Body of pancreas (tissue), 4 donors: ENCODE data around the gene ZSCAN1. TPM values are rescaled to one million over a fixed set of nuclear protein-coding genes. Genes with fewer than 3 reads are reported as not detected.

Experiments used
- ATAC-seq: fragments of 150-250 bp; one replicate; pipeline ENCODE4 v1.9.1; 2016
- DNase-seq, 4 donors: peaks; one replicate each; pipeline ENCODE4 v3.0.0-alpha.2; 2019
- H3K27ac ChIP-seq, 4 donors: fragments of 200-600 bp; sonication (generic); 1 replicate in 3 of 4; 2 replicates in 1 of 4; pipeline versions ENCODE4 v1.5.1 to v1.6.1; 2016 to 2019; ENCODE audit warnings: mild to moderate bottlenecking in 1 of 4, mixed read lengths in 1 of 4, moderate library complexity in 1 of 4
- H3K27me3 ChIP-seq, 2 donors: fragments of 200-600 bp; sonication (generic); one replicate each; pipeline ENCODE4 v1.6.0; 2016; ENCODE audit warnings: mild to moderate bottlenecking in 1 of 2
- H3K36me3 ChIP-seq, 2 donors: fragments of 200-600 bp; sonication (generic); replicated peaks in 1 of 2; 2 replicates each; pipeline ENCODE4 v1.5.1; 2016; ENCODE audit warnings: low read depth in 2 of 2; ENCODE audit not compliant: insufficient read depth in 1 of 2
- H3K4me1 ChIP-seq: fragments of 200-600 bp; sonication (generic); one replicate; pipeline ENCODE4 v1.6.0; 2016
- H3K4me3 ChIP-seq, 2 donors: fragments of 200-600 bp; sonication (generic); 1 replicate in 1 of 2; 2 replicates in 1 of 2; pipeline ENCODE4 v1.5.1; 2016 to 2019
- H3K9me3 ChIP-seq, 3 donors: fragments of 200-600 bp; sonication (generic); 1 replicate in 2 of 3; 2 replicates in 1 of 3; pipeline ENCODE4 v1.5.1; 2016
- CTCF ChIP-seq, 7 experiments: fragments of 450-650 bp in 4 of 7; fragments of 200-600 bp in 3 of 7; sonication (generic) in 3 of 7; IDR thresholded peaks; one replicate each; pipeline ENCODE4 v1.5.1; 2016 to 2019; ENCODE audit warnings: antibody characterized with exemption in 7 of 7
- POLR2A ChIP-seq, 3 donors: fragments of 450-650 bp; IDR thresholded peaks; one replicate each; pipeline ENCODE4 v1.6.1; 2016; ENCODE audit warnings: antibody characterized with exemption in 3 of 3, mild to moderate bottlenecking in 2 of 3
- WGBS, 2 donors: methylation state at CpG; one replicate each; pipeline ENCODE4 v1.1.5; 2017; 5-methylcytosine and 5-hydroxymethylcytosine counted together
- intact Hi-C: fragments of 100-400 bp; cut with DNase I; formaldehyde crosslinking; loops from one replicate; pipeline ENCODE4 v1.15.1; 2023
- total RNA-seq, 2 donors: library from RNA; depleted of rRNA; stranded (reverse); fragments of >200 nt; gene quantifications; one replicate each; pipeline ENCODE4 v1.1.0, GENCODE V29; 2016

ZSCAN1 gene
- total RNA-seq, 2 donors from 2014 or later: not detected

GRCh38 chr19:58009666-58010301 lies 24.0 kb upstream of the ZSCAN1 start:
- ATAC-seq: peak; percentile 97
- peak overlapping the region in 3 of 4 donors; percentile 54 to 67 (median 59) for H3K27ac ChIP-seq

GRCh38 chr19:58010507-58010906 lies 23.3 kb upstream of the ZSCAN1 start:
- no peak overlapping the region for H3K4me3 ChIP-seq
- TF ChIP-seq CTCF (IDR thresholded peaks at IDR 0.05) (no peak), POLR2A (IDR thresholded peaks at IDR 0.05) (no peak)
- H3K27ac ChIP-seq: no peak overlapping the region

More at GRCh38 chr19:58009666-58010301, 24.0 kb upstream of the ZSCAN1 start:
- no peak overlapping the region for H3K4me3 ChIP-seq
- TF ChIP-seq CTCF (IDR thresholded peaks at IDR 0.05): no peak
- peak; percentile 29 to 56 (median 38) for TF ChIP-seq POLR2A (IDR thresholded peaks at IDR 0.05)
- DNase-seq: peak; percentile 78 to 86 (median 84)
- intact Hi-C loops: no loop called here
- H3K9me3 ChIP-seq: peaks cover 0 to 71% (median 0%) of the 10 kb centered on the region in 3 donors
- H3K4me1 ChIP-seq: peaks cover 3% of the 10 kb centered on the region
- WGBS, 2 donors: 4 to 41% methylated on average over 13 to 40 of the region's 41 CpGs
- H3K36me3 ChIP-seq: no peaks in the 10 kb centered on the region
- no peaks in the 10 kb centered on the region for H3K27me3 ChIP-seq

GRCh38 chr19:58014141-58014540 lies 19.7 kb upstream of the ZSCAN1 start:
- no peaks in the 10 kb centered on the region for H3K36me3 ChIP-seq
- no peak overlapping the region for H3K4me3 ChIP-seq
- H3K4me1 ChIP-seq: peaks cover 3% of the 10 kb centered on the region
- intact Hi-C loops: no loop called here
- WGBS, 2 donors: 34% methylated on average over 5 of the region's 5 CpGs
- no peak for DNase-seq
- ATAC-seq: no peak
- peaks cover 0 to 42% (median 0%) of the 10 kb centered on the region in 3 donors for H3K9me3 ChIP-seq
- H3K27ac ChIP-seq: no peak overlapping the region
- TF ChIP-seq POLR2A (IDR thresholded peaks at IDR 0.05) (no peak), CTCF (IDR thresholded peaks at IDR 0.05) (no peak)
- H3K27me3 ChIP-seq: no peaks in the 10 kb centered on the region

More at GRCh38 chr19:58010507-58010906, 23.3 kb upstream of the ZSCAN1 start:
- intact Hi-C loops: no loop called here
- ATAC-seq: no peak
- WGBS, 2 donors: 50 to 83% methylated on average over 20 to 22 of the region's 22 CpGs
- Histone ChIP-seq H3K36me3 (no peaks in the 10 kb centered on the region), H3K9me3 (peaks cover 0 to 69% (median 0%) of the 10 kb centered on the region in 3 donors), H3K4me1 (peaks cover 3% of the 10 kb centered on the region), H3K27me3 (no peaks in the 10 kb centered on the region)
- no peak for DNase-seq

- WGBS, 2 donors: 57 to 60% methylated on average over 1 to 7 of the region's 7 CpGs
- ATAC-seq (no peak), DNase-seq (no peak)
- H3K27me3 ChIP-seq: no peaks in the 10 kb centered on the region
- no peaks in the 10 kb centered on the region for H3K36me3 ChIP-seq
- intact Hi-C loops: no loop called here
- no peaks in the 10 kb centered on the region for H3K4me1 ChIP-seq
- no peak for TF ChIP-seq CTCF (IDR thresholded peaks at IDR 0.05)
- TF ChIP-seq POLR2A (IDR thresholded peaks at IDR 0.05): no peak
- H3K27ac ChIP-seq: no peak overlapping the region
- no peak overlapping the region for H3K4me3 ChIP-seq
- peaks cover 0 to 15% (median 0%) of the 10 kb centered on the region in 3 donors for H3K9me3 ChIP-seq
Measured at GRCh38 chr19:58020129-58020528, 13.7 kb upstream of the ZSCAN1 start.
